K562 (cell line): ENCODE measurements around the gene STK4. TPM values are rescaled to one million over a fixed set of nuclear protein-coding genes. Genes with fewer than 3 reads are reported as not detected.

Experiments
- ATAC-seq: fragments of 200-7000 bp; cut with Tn5 transposase; 3 replicates; pipeline ENCODE4 v1.9.1; 2020; ENCODE audit warnings: moderate library complexity
- BruUV-seq: library from RNA; stranded (reverse); fragments of 400-500 nt; replicated peaks from 2 replicates; lab custom pipeline; 2021; lab: Mats Ljungman, UMichigan
- CTCF ChIA-PET: fragments of 300-600 bp; formaldehyde crosslinking; extraction: SDS; loops from one replicate; lab custom pipeline; 2021; ENCODE audit warnings: low intra/inter-chr PET ratio; lab: Yijun Ruan, JAX
- POLR2A ChIA-PET: fragments of 300-600, 350-650 bp; sonication (Branson Sonifier 250); formaldehyde crosslinking; extraction: SDS; loops from one replicate; lab custom pipeline; 2021; ENCODE audit warnings: antibody characterized with exemption, inconsistent platforms; lab: Yijun Ruan, JAX
- DNase-seq, 4 experiments: peaks; one replicate each; pipeline versions ENCODE4 v3.0.0 to v3.0.0-alpha.2; 2011 to 2018; ENCODE audit warnings: low spot score in 3 of 4, mixed read lengths in 3 of 4; ENCODE audit errors: extremely low read depth in 1 of 4
- FAIRE-seq: peaks from 2 replicates; lab custom pipeline; 2011; peaks lifted over from hg19 to GRCh38; lab: Jason Lieb, UNC
- H2AFZ ChIP-seq: 2 replicates; pipeline ENCODE4 v1.6.0; 2011; ENCODE audit warnings: low read depth, low read length, control low read depth, inconsistent platforms
- H3K27ac ChIP-seq: fragments of 200-600 bp; 3 replicates; pipeline ENCODE4 v1.8.0; 2011; ENCODE audit warnings: low read depth, mild to moderate bottlenecking, control low read depth, inconsistent platforms, low read length, moderate library complexity, mixed read lengths; ENCODE audit errors: extremely low read depth
- H3K27me3 ChIP-seq, 2 experiments: fragments of 300-600 bp in 1 of 2; 2 replicates in 1 of 2; 3 replicates in 1 of 2; pipeline versions ENCODE4 v1.6.0 to v1.8.0; 2011; ENCODE audit warnings: inconsistent platforms in 2 of 2, low read length in 2 of 2, mild to moderate bottlenecking in 1 of 2, mixed read lengths in 1 of 2, moderate library complexity in 1 of 2; ENCODE audit not compliant: control insufficient read depth in 2 of 2, insufficient read depth in 2 of 2
- H3K36me3 ChIP-seq: fragments of 300-600 bp; 3 replicates; pipeline ENCODE4 v1.8.0; 2011; ENCODE audit warnings: mild to moderate bottlenecking, low read length, inconsistent platforms; ENCODE audit not compliant: control insufficient read depth, insufficient read depth
- H3K4me1 ChIP-seq, 2 experiments: fragments of 200-600 bp in 1 of 2; replicated peaks in 1 of 2; 2 replicates in 1 of 2; 3 replicates in 1 of 2; pipeline versions ENCODE4 v1.5.1 to v1.8.0; 2011; ENCODE audit warnings: inconsistent platforms in 2 of 2, low read length in 2 of 2, mild to moderate bottlenecking in 1 of 2, mixed read lengths in 1 of 2, moderate library complexity in 1 of 2; ENCODE audit not compliant: control insufficient read depth in 2 of 2, insufficient read depth in 2 of 2
- H3K4me2 ChIP-seq: 2 replicates; pipeline ENCODE4 v1.6.1; 2011; ENCODE audit warnings: low read length, control low read depth, inconsistent platforms, mixed read lengths; ENCODE audit not compliant: insufficient read depth
- H3K4me3 ChIP-seq: fragments of 200-600 bp; sonication (generic), shearing (Covaris generic); 2 replicates; pipeline ENCODE4 v1.5.1; 2016; ENCODE audit warnings: control low read depth, inconsistent platforms
- H3K79me2 ChIP-seq: fragments of 200-600 bp; 3 replicates; pipeline ENCODE4 v1.8.0; 2011; ENCODE audit warnings: low read length, inconsistent platforms; ENCODE audit not compliant: control insufficient read depth, insufficient read depth
- H3K9ac ChIP-seq, 2 experiments: 2 replicates each; pipeline versions ENCODE4 v1.6.0 to v1.6.1; 2011; ENCODE audit warnings: low read depth in 2 of 2, low read length in 2 of 2, control low read depth in 1 of 2, inconsistent platforms in 1 of 2, mild to moderate bottlenecking in 1 of 2, mixed read lengths in 1 of 2; ENCODE audit not compliant: insufficient read depth in 1 of 2
- H3K9me1 ChIP-seq: one replicate; pipeline ENCODE4 v1.6.0; 2011; ENCODE audit warnings: inconsistent platforms, mild to moderate bottlenecking, low read length, moderate library complexity; ENCODE audit not compliant: control insufficient read depth, insufficient read depth
- H3K9me3 ChIP-seq: replicated peaks from 2 replicates; pipeline ENCODE4 v1.5.1; 2011; ENCODE audit warnings: low read depth, low read length, inconsistent platforms; ENCODE audit not compliant: control insufficient read depth, insufficient read depth
- H4K20me1 ChIP-seq: replicated peaks from 2 replicates; pipeline ENCODE4 v1.6.1; 2011; ENCODE audit warnings: low read length, inconsistent platforms, mixed read lengths; ENCODE audit not compliant: control insufficient read depth, insufficient read depth
- BCLAF1 ChIP-seq, 2 experiments: fragments of 450-650 bp in 1 of 2; IDR thresholded peaks; 2 replicates each; pipeline ENCODE4 v1.6.1; 2011 to 2017; ENCODE audit warnings: low read depth in 2 of 2, antibody characterized with exemption in 1 of 2, borderline replicate concordance in 1 of 2, low read length in 1 of 2, mild to moderate bottlenecking in 1 of 2, mixed read lengths in 1 of 2; ENCODE audit not compliant: control insufficient read depth in 1 of 2
- ERF ChIP-seq: fragments of 450-650 bp; formaldehyde crosslinking; IDR thresholded peaks from 2 replicates; pipeline ENCODE4 v1.4.0; 2020; ENCODE audit warnings: mild to moderate bottlenecking, mixed read lengths
- FOXK2 ChIP-seq, 2 experiments: fragments of 450-650 bp; IDR thresholded peaks in 1 of 2; conservative IDR thresholded peaks in 1 of 2; 2 replicates each; pipeline ENCODE4 v1.6.1; 2016; ENCODE audit warnings: low read depth in 2 of 2, mild to moderate bottlenecking in 1 of 2
- HOXB6 ChIP-seq: fragments of 250-450 bp; sonication (Bioruptor Pico); IDR thresholded peaks from 2 replicates; pipeline ENCODE4 v1.5.1; 2022; ENCODE audit warnings: mild to moderate bottlenecking, borderline replicate concordance
- MTA3 ChIP-seq: fragments of 450-650 bp; formaldehyde crosslinking; IDR thresholded peaks from 2 replicates; pipeline ENCODE4 v1.6.1; 2017; ENCODE audit warnings: mild to moderate bottlenecking, borderline replicate concordance
- ZBTB34 ChIP-seq: fragments of 250-450 bp; sonication (Bioruptor Pico); IDR thresholded peaks from 2 replicates; pipeline ENCODE4 v1.8.0; 2021; ENCODE audit warnings: mild to moderate bottlenecking, moderate library complexity
- ZZZ3 ChIP-seq: fragments of 450-650 bp; IDR thresholded peaks from 2 replicates; pipeline ENCODE4 v1.6.1; 2016; ENCODE audit warnings: antibody characterized with exemption, mild to moderate bottlenecking, moderate library complexity
- WGBS: fragments of 100-300 bp; shearing (Covaris generic); methylation state at CpG from one replicate; pipeline ENCODE4 v1.1.6; 2016; ENCODE audit warnings: low coverage, mixed read lengths; ENCODE audit not compliant: insufficient coverage; ENCODE audit errors: missing lambda C conversion rate; 5-methylcytosine and 5-hydroxymethylcytosine counted together
- in situ Hi-C: fragments of 300-500 bp; cut with MboI; formaldehyde crosslinking; loops from 4 replicates; pipeline ENCODE4 v1.15.0; 2018; ENCODE audit warnings: inconsistent platforms, mixed read lengths
- intact Hi-C: fragments of 100-400 bp; cut with micrococcal nuclease; formaldehyde crosslinking; loops from 2 replicates; pipeline ENCODE4 v1.14.2; 2022
- polyA plus RNA-seq, 8 experiments: library from polyadenylated mRNA; depleted of rRNA in 4 of 8; stranded (reverse) in 5 of 8; unstranded in 3 of 8; fragments of >200 nt; fragmentation: Nextera tagmentation in 2 of 8; fragmentation: Illumina TruSeq in 1 of 8; extraction: Ambion mirVana in 2 of 8; extraction: Trizol in 1 of 8; gene quantifications; 2 replicates each; pipeline versions ENCODE4 v1.2.1 to v1.2.3, GENCODE V29; 2011 to 2014; ENCODE audit warnings: inconsistent platforms in 1 of 8, missing spikeins in 1 of 8
- total RNA-seq, 7 experiments: library from RNA; depleted of rRNA in 6 of 7; stranded (reverse); fragments of >200 nt in 6 of 7; fragmentation: Illumina TruSeq in 2 of 7; extraction: Trizol in 2 of 7; gene quantifications; 2 replicates each; pipeline versions ENCODE4 v1.2.1 to v1.2.3, GENCODE V29; 2011 to 2021; ENCODE audit warnings: low replicate concordance in 1 of 7

STK4 gene
- total and polyA plus RNA-seq, 9 of the 15 experiments (the other 6 are each of a cell fraction or from before 2014, with no cell fraction given), result 11.9 to 30.6 (median 22.2) TPM

DNA sequence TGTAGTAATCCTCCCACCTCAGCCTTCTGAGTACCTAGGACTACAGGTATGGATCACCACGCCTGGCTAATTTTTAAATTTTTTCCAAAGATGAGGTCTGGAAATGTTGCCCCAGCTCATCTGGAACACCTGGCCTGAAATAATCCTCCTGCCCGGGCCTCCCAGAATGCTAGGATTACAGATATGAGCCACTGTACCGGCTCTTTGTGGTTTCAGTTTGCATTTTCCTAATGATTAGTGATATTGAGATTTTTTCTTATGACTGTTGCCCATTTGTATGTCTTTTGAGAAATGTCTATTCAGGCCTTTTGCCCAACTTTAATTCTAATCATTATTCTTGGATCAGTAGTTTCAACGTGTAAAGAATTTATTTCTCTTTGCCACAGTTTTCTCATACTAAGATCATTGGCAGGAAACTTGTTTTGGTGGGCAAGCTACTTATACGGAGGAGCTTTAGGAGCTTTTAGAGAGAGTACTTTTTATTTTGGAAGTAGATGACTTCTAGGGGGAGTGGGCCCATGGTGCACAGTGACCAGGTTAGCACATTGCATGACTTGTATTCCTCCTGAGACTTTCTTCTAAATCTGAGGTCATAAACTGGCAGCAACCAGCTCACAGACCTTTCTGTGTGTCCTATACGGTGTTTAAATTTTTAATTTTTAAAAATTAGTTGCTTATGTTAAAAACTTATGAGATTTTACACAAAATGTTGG lies 62.3 kb downstream of the STK4 start:
- no peak overlapping the region for H2AFZ ChIP-seq
- no peaks in the 10 kb centered on the region for H4K20me1 ChIP-seq
- no peak overlapping the region for H3K9ac ChIP-seq
- H3K27ac ChIP-seq, result no peak overlapping the region
- no peak for ATAC-seq
- H3K27me3 ChIP-seq, result no peaks in the 10 kb centered on the region
- POLR2A ChIA-PET, result interaction anchor here (2.3 kb wide), 1 partner anchor 10 kb away, joined by 9 read pairs; no protein-coding TSS in a partner anchor
- no peak overlapping the region for H3K4me3 ChIP-seq
- no peak overlapping the region for H3K4me2 ChIP-seq
- no peak for TF ChIP-seq ZBTB34 (CRISPR knock-in tag)
- no peak for TF ChIP-seq BCLAF1 (IDR thresholded peaks at IDR 0.05; ENCODE audit: borderline replicate concordance in 1 of 2, control insufficient read depth in 1 of 2, low read depth in 2 of 2, low read length in 1 of 2)
- TF ChIP-seq HOXB6, result no peak
- no peak for TF ChIP-seq ERF (CRISPR knock-in tag)
- TF ChIP-seq FOXK2 (conservative IDR thresholded peaks at IDR 0.05 in 1 of 2, IDR thresholded peaks at IDR 0.05 in 1 of 2; ENCODE audit: low read depth in 2 of 2), result no peak
- TF ChIP-seq MTA3, result no peak
- TF ChIP-seq ZZZ3, result no peak
- no TSS peak for BruUV-seq
- DNase-seq, result no peak
- intact Hi-C loops (no loop called here), in situ Hi-C loops (no loop called here)
- no peak for FAIRE-seq
- CTCF ChIA-PET, result no interaction called here
- H3K9me1 ChIP-seq, result no peaks in the 10 kb centered on the region
- H3K4me1 ChIP-seq, result no peaks in the 10 kb centered on the region
- no peaks in the 10 kb centered on the region for H3K9me3 ChIP-seq
- H3K79me2 ChIP-seq, result no peaks in the 10 kb centered on the region
- peaks cover 39% of the 10 kb centered on the region for H3K36me3 ChIP-seq
- WGBS, result 85% methylated on average over 6 of the region's 6 CpGs
